ENCODE measurements around the gene RNF31.

DNA sequence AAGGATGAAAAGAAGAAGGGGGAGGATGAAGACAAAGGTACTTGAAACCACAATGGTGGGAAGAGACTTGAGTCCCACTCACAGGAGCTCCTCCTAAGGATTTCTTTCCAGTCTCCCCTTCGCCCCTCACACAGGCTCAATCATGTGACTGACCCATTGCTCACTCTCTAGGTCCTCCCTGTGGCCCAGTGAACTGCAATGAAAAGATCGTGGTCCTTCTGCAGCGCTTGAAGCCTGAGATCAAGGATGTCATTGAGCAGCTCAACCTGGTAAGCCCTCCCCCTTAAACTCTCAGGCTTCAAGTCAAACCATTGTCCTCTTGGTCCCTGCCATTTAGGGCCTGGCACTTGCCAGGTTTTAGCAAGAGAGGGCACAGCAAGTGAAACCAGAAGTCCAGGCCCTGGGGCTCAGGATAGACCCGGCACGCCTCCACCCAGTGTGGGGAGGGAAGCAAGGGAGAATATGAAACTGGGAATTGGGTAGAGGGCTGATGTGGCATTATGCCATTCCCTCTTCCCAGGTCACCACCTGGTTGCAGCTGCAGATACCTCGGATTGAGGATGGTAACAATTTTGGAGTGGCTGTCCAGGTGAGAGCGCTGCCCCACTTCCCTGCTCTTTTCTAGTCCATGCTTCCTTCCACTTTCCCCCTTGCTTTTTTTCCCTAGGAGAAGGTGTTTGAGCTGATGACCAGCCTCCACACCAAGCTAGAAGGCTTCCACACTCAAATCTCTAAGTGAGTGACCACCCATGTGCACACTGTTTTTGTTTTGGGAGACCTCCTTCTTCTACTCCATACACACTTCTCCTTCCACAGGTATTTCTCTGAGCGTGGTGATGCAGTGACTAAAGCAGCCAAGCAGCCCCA is 9.5 kb upstream of the RNF31 start:
- TF ChIP-seq, protein P1, sequence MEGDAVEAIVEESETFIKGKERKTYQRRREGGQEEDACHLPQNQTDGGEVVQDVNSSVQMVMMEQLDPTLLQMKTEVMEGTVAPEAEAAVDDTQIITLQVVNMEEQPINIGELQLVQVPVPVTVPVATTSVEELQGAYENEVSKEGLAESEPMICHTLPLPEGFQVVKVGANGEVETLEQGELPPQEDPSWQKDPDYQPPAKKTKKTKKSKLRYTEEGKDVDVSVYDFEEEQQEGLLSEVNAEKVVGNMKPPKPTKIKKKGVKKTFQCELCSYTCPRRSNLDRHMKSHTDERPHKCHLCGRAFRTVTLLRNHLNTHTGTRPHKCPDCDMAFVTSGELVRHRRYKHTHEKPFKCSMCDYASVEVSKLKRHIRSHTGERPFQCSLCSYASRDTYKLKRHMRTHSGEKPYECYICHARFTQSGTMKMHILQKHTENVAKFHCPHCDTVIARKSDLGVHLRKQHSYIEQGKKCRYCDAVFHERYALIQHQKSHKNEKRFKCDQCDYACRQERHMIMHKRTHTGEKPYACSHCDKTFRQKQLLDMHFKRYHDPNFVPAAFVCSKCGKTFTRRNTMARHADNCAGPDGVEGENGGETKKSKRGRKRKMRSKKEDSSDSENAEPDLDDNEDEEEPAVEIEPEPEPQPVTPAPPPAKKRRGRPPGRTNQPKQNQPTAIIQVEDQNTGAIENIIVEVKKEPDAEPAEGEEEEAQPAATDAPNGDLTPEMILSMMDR (IDR thresholded peaks at IDR 0.05): no peak
- TF ChIP-seq POLR2A (IDR thresholded peaks at IDR 0.05): no peak
- no peak for TF ChIP-seq POLR2AphosphoS5 (IDR thresholded peaks at IDR 0.05)

Data from sigmoid colon (tissue), 4 donors.